Omental fat pad (tissue), 4 donors: ENCODE data around the gene DIP2B. TPM values are rescaled to one million over a fixed set of nuclear protein-coding genes. Genes with fewer than 3 reads are reported as not detected.

Source experiments
- ATAC-seq: fragments of 150-250 bp; one replicate; pipeline ENCODE4 v1.9.1; 2016; ENCODE audit warnings: mild to moderate bottlenecking, moderate library complexity; ENCODE audit not compliant: low FRiP score
- DNase-seq: peaks from one replicate; pipeline ENCODE4 v3.0.0-alpha.2; 2019; ENCODE audit warnings: low spot score
- total RNA-seq, 4 donors: library from RNA; depleted of rRNA; stranded (reverse); fragments of >200 nt; gene quantifications; one replicate each; pipeline ENCODE4 v1.1.0, GENCODE V29; 2016
- TF ChIP-seq, protein P1 (sequence below), 3 donors: fragments of 450-650 bp; IDR thresholded peaks; one replicate each; pipeline ENCODE4 v1.5.1; 2016 to 2017; ENCODE audit warnings: antibody characterized with exemption in 3 of 3, mild to moderate bottlenecking in 3 of 3, moderate library complexity in 2 of 3

DIP2B gene
- total RNA-seq, 4 donors from 2014 or later = 21.1 to 35.2 (median 24.4) TPM

DNA sequence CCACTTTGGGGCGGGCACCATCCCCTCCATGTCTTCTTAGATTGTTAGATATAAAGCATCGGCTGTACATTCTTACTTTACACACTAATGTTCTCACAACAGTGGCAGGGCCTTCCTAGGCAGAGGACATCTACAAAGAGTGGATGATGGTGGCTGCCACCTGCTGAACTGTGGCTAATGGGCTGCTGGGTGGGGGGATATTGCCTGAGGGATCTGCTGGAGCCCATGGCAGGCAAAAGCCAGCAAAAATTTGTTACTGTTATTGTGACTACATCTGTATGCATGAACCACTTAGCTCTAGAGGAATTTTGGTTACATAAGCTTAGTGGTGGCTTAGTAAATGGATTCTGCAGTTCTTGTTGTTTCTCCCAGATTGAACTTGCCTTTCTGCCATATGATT, 52.6 kb downstream of the DIP2B start:
- ATAC-seq = no peak
- no peak for DNase-seq
- TF ChIP-seq, protein P1, sequence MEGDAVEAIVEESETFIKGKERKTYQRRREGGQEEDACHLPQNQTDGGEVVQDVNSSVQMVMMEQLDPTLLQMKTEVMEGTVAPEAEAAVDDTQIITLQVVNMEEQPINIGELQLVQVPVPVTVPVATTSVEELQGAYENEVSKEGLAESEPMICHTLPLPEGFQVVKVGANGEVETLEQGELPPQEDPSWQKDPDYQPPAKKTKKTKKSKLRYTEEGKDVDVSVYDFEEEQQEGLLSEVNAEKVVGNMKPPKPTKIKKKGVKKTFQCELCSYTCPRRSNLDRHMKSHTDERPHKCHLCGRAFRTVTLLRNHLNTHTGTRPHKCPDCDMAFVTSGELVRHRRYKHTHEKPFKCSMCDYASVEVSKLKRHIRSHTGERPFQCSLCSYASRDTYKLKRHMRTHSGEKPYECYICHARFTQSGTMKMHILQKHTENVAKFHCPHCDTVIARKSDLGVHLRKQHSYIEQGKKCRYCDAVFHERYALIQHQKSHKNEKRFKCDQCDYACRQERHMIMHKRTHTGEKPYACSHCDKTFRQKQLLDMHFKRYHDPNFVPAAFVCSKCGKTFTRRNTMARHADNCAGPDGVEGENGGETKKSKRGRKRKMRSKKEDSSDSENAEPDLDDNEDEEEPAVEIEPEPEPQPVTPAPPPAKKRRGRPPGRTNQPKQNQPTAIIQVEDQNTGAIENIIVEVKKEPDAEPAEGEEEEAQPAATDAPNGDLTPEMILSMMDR (IDR thresholded peaks at IDR 0.05) = no peak

DNA sequence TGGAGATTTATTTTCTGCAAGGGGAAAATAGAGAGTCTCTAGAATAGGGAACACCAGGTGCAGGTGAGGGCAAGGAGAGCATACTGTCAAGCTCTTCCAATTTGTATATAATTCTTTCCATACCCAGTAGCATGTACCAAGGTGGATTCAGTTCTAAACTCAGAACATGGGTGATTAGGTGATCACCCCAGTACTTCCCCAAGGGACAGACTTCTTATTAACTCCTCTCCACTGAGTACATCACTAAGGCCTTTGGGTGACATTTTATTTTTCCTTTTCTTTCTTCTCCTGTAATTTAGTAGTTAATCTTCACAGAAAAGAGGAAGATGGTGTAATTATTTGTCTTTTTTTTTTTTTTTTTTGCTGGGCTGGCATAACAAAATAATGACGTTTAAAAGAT, 54.2 kb downstream of the DIP2B start:
- ATAC-seq (no peak), DNase-seq (no peak)
- TF ChIP-seq, protein P1 (IDR thresholded peaks at IDR 0.05) = no peak

DNA sequence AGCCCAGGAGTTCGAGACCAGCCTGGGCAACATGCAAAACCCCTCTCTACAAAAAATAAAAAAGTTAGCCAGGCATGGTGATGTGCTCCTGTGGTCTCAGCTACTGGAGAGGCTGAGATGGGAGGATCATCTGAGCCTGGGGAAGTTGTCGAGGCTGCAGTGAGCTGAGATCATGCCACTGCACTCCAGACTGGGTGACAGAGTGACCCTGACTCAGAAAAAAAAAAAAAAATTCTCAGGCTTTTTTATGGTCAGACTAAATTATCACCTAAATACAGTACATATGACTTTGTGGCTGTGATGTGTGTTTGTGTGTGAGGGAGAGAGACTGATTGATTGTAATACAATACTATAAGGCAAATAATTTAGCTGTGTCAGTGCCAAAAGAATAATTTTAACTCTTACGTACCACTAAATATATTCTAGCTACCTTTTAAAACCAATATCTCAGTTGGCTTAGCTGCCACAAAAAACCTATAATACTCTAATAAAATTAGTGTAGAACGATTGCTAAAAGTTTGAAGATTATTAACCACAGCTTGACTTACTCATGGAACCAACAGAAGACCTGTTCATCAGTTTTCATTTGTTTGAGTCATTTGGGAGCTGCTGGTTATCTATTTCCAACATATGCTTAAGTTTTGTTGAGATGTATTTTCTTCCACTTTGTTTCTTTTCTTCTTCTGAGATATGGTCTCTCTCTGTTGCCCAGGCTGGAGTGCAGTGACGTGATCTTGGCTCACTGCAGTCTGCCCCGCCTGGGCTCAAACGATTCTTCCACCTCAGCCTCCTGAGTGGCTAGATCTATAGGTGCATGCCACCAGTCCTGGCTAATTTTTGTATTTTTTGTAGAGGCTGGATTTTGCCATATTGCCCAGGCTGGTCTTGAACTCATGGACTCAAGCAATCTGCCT, 58.0 kb downstream of the DIP2B start:
- DNase-seq (no peak), ATAC-seq (no peak)
- TF ChIP-seq, protein P1 (IDR thresholded peaks at IDR 0.05) = no peak

DNA sequence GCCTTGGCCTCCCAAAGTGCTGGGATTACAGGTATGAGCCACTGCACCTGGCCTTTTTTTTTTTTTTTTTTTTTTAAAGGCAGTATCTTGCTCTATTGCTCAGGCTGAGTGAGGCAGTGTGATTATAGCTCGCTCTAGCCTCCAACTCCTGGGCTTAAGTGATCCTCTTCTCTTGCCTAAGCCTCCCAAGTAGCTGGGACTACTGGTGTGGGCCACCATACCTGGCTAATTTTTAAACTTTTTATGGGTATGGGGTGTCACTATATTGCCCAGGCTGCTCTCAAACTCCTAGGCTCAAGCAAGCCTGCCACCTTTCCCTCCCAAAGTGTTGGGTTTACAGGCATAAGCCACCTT, 58.6 kb downstream of the DIP2B start:
- TF ChIP-seq, protein P1 (IDR thresholded peaks at IDR 0.05) = no peak
- ATAC-seq (no peak), DNase-seq (no peak)

DNA sequence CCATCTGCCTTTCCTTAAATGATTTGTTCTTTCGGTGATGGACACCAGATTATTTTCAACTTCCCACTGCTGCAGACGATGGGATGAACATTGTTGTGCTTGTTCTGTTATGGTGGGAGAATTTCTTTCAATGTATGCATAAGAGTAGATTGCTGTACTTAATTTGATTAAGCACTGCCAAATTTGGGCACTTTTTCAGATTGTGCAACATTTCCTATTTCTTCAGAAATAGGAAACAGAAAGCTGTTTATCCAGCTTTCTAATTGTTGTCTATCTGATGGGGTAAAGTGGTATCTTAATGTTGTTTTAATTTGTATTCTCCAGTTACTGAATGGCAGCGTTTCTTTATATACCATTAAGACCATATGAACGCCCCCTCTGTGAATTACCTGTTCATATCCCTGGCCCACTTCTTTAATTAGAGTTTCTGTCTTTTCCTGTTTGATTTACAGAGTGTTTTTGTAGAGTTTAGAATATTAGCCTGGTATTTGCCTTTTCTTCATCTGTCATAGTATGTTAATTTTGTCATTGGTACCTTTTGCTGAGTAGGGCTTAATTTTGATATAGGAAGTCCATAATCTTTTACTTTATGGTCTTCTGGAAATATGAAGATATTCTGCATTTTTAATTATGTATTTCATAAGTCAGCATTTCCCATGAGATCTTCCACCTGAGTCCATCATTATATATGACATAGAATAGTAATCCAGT, 59.6 kb downstream of the DIP2B start:
- ATAC-seq (no peak), DNase-seq (no peak)
- TF ChIP-seq, protein P1 (IDR thresholded peaks at IDR 0.05) = no peak

DNA sequence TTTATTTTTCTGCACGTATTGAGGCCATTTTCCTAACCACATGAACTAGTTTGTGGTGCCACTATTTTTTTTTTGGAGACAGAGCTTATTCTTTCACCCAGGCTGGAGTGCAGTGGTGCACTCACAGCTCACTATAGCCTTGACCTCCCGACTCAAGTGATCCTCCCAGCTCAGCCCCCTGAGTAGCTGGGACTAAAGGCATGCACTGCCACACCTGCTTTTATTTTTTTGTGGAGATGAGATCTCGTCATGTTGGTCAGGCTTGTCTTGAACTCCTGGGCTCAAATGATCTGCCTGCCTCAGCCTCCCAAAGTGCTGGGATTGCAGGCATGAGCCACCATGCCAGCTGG, 60.1 kb downstream of the DIP2B start:
- ATAC-seq (no peak), DNase-seq (no peak)
- TF ChIP-seq, protein P1 (IDR thresholded peaks at IDR 0.05) = no peak
